Motor neuron (in vitro differentiated cells): Measurements from ENCODE around the gene GUCA2B. TPM values are rescaled to one million over a fixed set of nuclear protein-coding genes. Genes with fewer than 3 reads are reported as not detected.

ENCODE experiments used
- ATAC-seq, 8 experiments: fragments of 200-7000 bp; cut with Tn5 transposase; replicated peaks in 6 of 8; 2 replicates each; pipeline ENCODE4 v1.8.0; 2021; ENCODE audit warnings: mild to moderate bottlenecking in 8 of 8, moderate library complexity in 8 of 8
- H3K27ac ChIP-seq, 2 donors: fragments of 250-450 bp; sonication (Bioruptor Pico); 2 replicates each; pipeline ENCODE4 v1.9.0; 2021; ENCODE audit warnings: antibody characterized with exemption in 2 of 2, mild to moderate bottlenecking in 2 of 2, moderate library complexity in 1 of 2
- H3K4me1 ChIP-seq, 2 donors: fragments of 250-450 bp; sonication (Bioruptor Pico); replicated peaks in 1 of 2; 2 replicates each; pipeline ENCODE4 v1.6.1; 2021; ENCODE audit warnings: antibody characterized with exemption in 2 of 2, mild to moderate bottlenecking in 2 of 2, moderate library complexity in 1 of 2
- H3K4me3 ChIP-seq, 5 donors: fragments of 250-450 bp; sonication (Bioruptor Pico); 2 replicates each; pipeline ENCODE4 v1.9.0; 2021; ENCODE audit warnings: antibody characterized with exemption in 5 of 5, mild to moderate bottlenecking in 5 of 5, moderate library complexity in 4 of 5
- WGBS, 10 experiments: fragments of 450-650 bp; shearing (Covaris generic); methylation state at CpG; one replicate each; pipeline ENCODE4 v1.0.0; 2022; 5-methylcytosine and 5-hydroxymethylcytosine counted together
- in situ Hi-C, 9 experiments: fragments of 400-800 bp; cut with MboI; loops; one replicate each; pipeline ENCODE4 v1.15.0; 2021; ENCODE audit warnings: low sequenced_read_pairs in 9 of 9, low pct_unique_long_range_greater_than_20kb in 2 of 9; ENCODE audit not compliant: unreplicated experiment in 9 of 9
- total RNA-seq, 8 experiments: library from RNA; unstranded; fragments of 300-600 nt; gene quantifications; 2 replicates each; pipeline versions ENCODE4 v1.2.3 to v1.2.4, GENCODE V29; 2022

The GUCA2B gene
- total RNA-seq, 8 experiments from 2014 or later = not detected

DNA sequence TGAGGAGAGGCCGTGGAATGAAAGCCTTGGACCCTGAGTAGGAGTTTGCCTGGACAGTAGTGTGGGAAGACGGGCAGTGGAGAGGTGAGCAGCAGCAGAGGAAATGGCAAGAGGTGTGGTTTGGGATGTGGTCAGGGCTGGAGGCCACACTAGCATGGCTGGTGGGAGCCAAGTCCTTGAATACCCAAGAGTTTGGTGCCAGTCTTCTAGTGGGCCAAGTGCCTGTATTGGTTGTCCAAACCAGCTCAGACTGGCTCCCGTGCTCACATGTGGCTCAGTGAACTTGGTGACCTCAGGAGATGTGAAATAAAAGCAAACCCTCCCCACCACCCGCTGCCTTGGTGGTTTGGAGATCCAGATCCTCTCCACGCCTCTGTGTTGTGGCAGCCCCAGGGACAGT, 9.0 kb downstream of the GUCA2B start:
- WGBS, 10 experiments = 0 to 100% (median 79%) methylated on average over 1 to 5 of the region's 5 CpGs; no CpG with 5 or more reads in 3 of the 10 experiments
- Histone ChIP-seq H3K4me1 (peaks cover 3 to 12% of the 10 kb centered on the region in 2 donors), H3K27ac (no peak overlapping the region), H3K4me3 (no peak overlapping the region)
- ATAC-seq = no peak
- in situ Hi-C loops = loop anchor here in 2 of 9 experiments (25.0 kb wide), 1 partner anchor 575 kb away; no protein-coding TSS in a partner anchor

DNA sequence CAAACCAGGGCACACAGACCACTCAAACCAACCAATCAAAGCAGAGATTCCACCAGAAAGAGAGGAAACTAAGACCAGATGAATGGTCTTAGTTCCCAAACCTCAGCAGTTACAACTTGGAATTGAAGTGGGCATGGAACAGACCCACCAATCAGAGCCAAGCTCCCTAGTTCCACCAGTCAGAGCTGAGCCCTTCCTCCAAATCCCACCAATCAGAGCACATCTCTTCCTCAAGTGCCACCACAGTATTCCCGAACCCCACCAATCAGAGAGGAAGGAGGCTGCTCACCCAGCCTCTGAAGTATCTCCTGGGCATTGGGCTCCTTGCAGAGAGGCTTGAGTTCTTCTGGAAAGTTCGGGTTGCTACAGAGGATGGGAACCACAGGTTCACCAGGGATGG, 9.9 kb downstream of the GUCA2B start:
- 40 to 85% (median 63%) methylated on average over 1 to 2 of the region's 2 CpGs; no CpG with 5 or more reads in 5 of the 10 experiments for WGBS, 10 experiments
- Histone ChIP-seq H3K4me3 (no peak overlapping the region), H3K4me1 (peaks cover 3 to 12% of the 10 kb centered on the region in 2 donors), H3K27ac (no peak overlapping the region)
- ATAC-seq = no peak
- in situ Hi-C loops = loop anchor here in 2 of 9 experiments (25.0 kb wide), 1 partner anchor 576 kb away; no protein-coding TSS in a partner anchor

DNA sequence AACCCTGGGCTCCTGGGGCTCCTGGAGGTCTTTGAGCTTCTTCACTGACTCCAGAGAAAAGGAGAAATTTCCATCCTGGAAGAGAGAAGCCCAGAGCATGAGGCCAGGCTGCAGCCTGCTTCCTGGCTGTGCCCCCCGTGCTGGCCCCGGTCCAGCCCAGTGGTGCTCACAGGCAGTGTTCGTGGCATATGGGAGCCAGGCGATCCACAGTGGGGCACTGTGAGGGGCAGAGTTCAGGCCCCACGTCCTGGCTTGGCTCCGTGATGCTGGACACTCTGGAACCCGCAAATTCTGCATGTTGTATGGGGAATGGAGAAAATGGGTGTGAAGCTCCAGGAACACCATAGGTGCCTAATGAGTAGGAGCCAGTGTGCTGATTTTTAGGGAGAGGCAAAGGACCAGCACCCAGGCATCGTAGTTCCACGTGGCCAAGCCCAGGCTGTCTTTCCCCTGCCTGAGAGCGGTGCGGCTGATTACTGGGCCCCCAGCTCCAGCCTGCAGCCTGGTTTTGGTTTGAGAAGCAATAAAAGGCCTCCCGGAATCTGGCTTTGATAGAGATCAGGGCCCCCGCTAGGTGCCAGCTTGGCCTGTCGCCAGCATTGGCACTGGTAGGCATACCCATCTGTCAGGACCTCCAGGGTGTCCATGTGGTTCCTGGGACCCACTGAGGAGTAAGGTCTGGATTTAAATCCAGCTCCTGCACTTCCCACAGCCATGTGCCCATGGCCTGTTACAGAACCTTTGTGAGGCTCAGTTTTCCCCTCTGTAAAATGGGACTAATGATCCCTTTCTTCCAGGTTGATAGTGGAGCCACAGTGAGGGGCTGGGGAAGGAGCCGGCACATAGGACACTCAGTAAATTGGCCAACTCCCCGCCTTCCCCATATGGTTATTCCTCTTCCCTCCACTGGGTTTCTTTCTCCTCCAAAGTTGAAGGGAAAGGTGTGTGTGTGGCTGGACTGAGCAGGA, 10.6 kb downstream of the GUCA2B start:
- H3K4me3 ChIP-seq = no peak overlapping the region
- no peak for ATAC-seq
- peaks cover 3 to 12% of the 10 kb centered on the region in 2 donors for H3K4me1 ChIP-seq
- in situ Hi-C loops = loop anchor here in 2 of 9 experiments (25.0 kb wide), 1 partner anchor 577 kb away; no protein-coding TSS in a partner anchor
- H3K27ac ChIP-seq = no peak overlapping the region
- WGBS, 10 experiments = 50 to 100% (median 88%) methylated on average over 1 to 11 of the region's 16 CpGs; no CpG with 5 or more reads in 2 of the 10 experiments

DNA sequence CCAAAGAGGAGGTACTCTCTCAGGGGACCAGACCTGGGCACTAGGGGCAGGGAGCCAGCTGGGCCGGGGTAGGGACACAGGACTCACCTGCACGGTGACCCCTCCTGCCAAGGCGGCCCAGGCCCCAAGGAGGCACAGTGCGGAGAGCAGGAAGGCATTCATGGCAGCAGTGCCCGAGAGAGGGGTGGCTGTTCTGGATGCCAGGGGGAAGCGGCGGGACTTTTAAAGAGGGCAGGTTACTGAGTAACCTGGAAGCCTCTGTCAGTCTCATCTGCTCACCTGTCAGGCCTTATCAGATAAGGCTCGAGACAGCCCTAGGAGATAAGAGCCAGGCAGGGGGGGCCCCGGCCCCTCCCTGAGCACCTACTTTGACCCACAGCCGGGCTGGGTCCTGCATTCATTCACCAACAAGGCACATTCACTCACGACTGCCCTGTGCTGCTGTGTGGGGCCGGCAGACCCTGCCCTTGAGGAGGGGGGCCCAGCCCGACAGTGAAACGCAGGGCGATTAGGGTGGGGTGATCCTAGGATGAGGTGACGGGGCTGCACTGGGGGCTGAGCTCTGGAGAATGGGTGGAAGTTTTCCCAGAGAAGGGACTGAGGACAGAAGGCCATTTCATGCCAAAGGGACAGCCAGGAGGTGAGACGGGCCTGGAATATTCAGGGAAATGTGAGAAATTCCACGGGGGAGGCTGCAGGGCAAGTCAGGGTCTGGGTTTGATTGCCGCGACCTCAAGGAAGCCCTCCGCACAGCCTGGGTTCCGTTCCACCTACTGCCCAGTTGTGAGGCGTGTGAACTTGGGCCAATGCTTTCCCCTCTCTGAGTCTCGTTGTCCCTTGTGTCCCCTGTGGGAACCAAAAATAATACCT, 11.6 kb downstream of the GUCA2B start, which contains the start of gene GUCA2A:
Gene GUCA2A, minus strand, starts transcription at position 195 of the 870 bp plus-strand sequence. Its CDS starts 33 bp downstream, at position 162.
- no peak for ATAC-seq

DNA sequence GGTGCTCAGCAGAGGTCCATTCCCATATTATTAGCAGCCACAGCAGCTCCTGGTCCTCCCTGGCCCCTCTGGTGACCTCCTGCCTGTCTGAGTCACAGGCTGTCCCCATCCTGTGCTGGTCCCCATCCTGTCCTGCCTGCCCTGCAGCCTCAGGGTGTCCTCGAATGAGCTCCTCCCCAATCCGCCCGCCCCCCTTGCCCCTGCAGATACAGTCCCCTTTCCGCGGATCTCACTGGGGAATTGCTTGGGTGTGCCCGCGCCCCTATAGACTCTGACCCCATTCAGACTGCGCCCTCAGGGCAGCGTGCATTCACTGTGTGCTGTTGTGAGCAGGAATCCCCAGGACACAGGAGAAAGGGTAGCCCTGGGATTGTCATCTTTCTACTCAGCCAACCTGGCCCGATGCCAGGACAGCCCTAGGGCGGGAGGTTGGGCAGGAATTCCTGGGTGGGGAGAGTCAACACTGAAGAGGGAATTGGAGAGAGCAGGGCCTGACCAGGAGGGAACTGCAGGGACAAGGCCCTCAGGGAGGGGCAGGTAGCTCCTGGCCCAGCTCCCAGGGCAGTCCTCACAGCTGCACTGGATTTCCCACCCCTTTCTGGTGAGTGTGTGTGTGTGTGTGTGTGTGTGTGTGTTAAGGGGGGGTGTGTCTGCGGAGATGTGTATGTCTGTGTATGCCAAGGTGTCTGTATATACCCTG, 12.5 kb downstream of the GUCA2B start:
- 10 to 67% (median 20%) methylated on average over 1 to 6 of the region's 12 CpGs; no CpG with 5 or more reads in 7 of the 10 experiments for WGBS, 10 experiments
- Histone ChIP-seq H3K27ac (no peak overlapping the region), H3K4me1 (peaks cover 3 to 12% of the 10 kb centered on the region in 2 donors), H3K4me3 (no peak overlapping the region)
- in situ Hi-C loops = loop anchor here in 2 of 9 experiments (25.0 kb wide), 1 partner anchor 578 kb away; no protein-coding TSS in a partner anchor
- ATAC-seq = peak; percentile 79 to 92 (median 90)

More for the DNA sequence above, 11.6 kb downstream of the GUCA2B start, which contains the start of gene GUCA2A:
- in situ Hi-C loops = loop anchor here in 2 of 9 experiments (25.0 kb wide), 1 partner anchor 577 kb away; no protein-coding TSS in a partner anchor
- WGBS, 10 experiments = 20 to 84% (median 73%) methylated on average over 1 to 11 of the region's 24 CpGs; no CpG with 5 or more reads in 4 of the 10 experiments
- Histone ChIP-seq H3K4me1 (peaks cover 3 to 12% of the 10 kb centered on the region in 2 donors), H3K4me3 (no peak within 1 kb of the TSS), H3K27ac (no peak within 1 kb of the TSS)

- ATAC-seq = peak in 1 of 8 experiments; percentile 3
- in situ Hi-C loops = loop anchor here in 2 of 9 experiments (25.0 kb wide), 1 partner anchor 580 kb away; no protein-coding TSS in a partner anchor
- no peak overlapping the region for H3K27ac ChIP-seq
- WGBS, 10 experiments = 0 to 100% (median 77%) methylated on average over 1 to 8 of the region's 21 CpGs; no CpG with 5 or more reads in 4 of the 10 experiments
- no peak overlapping the region for H3K4me3 ChIP-seq
- peaks cover 7 to 17% of the 10 kb centered on the region in 2 donors for H3K4me1 ChIP-seq
Measured at GRCh38 chr1:42167611-42168390, 14.6 kb downstream of the GUCA2B start.

- in situ Hi-C loops = loop anchor here in 2 of 9 experiments (25.0 kb wide), 1 partner anchor 581 kb away; no protein-coding TSS in a partner anchor
- Histone ChIP-seq H3K4me1 (peaks cover 7 to 20% of the 10 kb centered on the region in 2 donors), H3K4me3 (no peak overlapping the region), H3K27ac (no peak overlapping the region)
- ATAC-seq = no peak
- 0% methylated on average over 1 of the region's 1 CpG; no CpG with 5 or more reads in 9 of the 10 experiments for WGBS, 10 experiments
Measured at GRCh38 chr1:42168391-42168670, 15.1 kb downstream of the GUCA2B start.

DNA sequence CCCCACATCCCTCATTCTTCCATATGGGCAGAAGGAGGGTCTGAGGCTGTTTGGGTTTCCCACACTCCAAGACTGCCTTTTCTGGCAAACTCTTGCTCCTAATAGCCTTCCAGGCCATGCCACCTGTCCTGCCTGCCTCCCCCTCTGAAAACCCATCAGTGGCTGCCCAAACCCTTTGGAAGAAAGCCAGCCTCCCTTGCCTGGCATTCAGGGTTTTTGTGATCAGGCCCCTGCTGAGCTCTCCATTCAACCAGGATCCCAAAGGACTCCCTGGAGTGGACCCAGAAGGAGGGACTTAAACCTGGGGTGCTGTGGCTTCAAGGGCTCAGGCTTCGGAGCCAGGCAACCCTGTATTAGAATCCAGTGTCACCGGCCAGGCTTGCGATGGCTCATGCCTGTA, 15.6 kb downstream of the GUCA2B start:
- no peak overlapping the region for H3K4me3 ChIP-seq
- H3K27ac ChIP-seq = no peak overlapping the region
- in situ Hi-C loops = loop anchor here in 2 of 9 experiments (25.0 kb wide), 1 partner anchor 581 kb away; no protein-coding TSS in a partner anchor
- no peak for ATAC-seq
- WGBS, 10 experiments = 86 to 100% (median 98%) methylated on average over 2 to 3 of the region's 3 CpGs; no CpG with 5 or more reads in 6 of the 10 experiments
- H3K4me1 ChIP-seq = peaks cover 7 to 23% of the 10 kb centered on the region in 2 donors

DNA sequence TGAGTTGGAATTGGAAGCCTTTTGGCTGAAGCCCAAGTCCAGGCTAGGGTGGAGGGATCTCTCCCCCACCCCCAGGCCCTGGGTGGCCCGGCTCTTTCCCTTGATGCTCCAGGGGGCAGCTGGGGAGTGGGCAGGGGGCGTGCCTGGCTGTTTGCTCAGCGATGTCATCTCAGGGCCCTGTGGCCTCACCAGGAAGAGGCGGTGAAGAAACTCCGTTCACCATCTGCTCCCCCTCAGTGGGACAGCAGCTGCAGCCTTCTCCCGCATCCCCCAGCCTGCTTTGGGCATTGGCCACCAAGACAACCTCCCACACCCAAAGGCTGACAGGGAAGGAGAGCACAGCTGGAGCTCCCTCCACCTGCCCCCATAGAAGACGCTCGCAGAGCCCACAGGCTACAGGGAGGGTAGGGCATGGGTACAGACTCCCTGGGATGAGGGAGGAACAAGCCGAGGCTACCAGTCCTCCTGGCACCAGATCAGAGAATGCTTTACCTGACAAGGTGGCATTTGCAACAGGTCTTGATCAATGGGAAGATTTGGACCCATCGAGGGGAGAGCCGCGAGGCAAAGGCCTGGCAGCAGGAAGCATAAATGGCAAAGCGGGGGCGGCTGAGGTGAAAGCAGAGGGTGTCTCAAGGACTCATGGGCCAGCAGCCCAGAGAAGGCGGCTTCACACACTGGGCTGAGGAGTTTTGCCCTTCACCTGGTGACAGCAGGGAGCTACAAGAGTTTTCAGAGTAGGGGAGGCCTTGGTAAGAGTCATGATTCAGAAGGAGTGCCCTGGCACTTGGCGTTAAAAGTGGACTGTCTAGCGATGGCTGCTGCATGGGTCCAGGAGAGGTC, 17.8 kb downstream of the GUCA2B start:
- peaks cover 5 to 14% of the 10 kb centered on the region in 2 donors for H3K4me1 ChIP-seq
- peak in 5 of 8 experiments; percentile 22 to 31 (median 27) for ATAC-seq
- no peak overlapping the region for H3K4me3 ChIP-seq
- H3K27ac ChIP-seq = no peak overlapping the region
- in situ Hi-C loops = loop anchor here in 2 of 9 experiments (25.0 kb wide), 1 partner anchor 584 kb away; no protein-coding TSS in a partner anchor
- 47 to 100% (median 74%) methylated on average over 2 to 13 of the region's 17 CpGs; no CpG with 5 or more reads in 2 of the 10 experiments for WGBS, 10 experiments

DNA sequence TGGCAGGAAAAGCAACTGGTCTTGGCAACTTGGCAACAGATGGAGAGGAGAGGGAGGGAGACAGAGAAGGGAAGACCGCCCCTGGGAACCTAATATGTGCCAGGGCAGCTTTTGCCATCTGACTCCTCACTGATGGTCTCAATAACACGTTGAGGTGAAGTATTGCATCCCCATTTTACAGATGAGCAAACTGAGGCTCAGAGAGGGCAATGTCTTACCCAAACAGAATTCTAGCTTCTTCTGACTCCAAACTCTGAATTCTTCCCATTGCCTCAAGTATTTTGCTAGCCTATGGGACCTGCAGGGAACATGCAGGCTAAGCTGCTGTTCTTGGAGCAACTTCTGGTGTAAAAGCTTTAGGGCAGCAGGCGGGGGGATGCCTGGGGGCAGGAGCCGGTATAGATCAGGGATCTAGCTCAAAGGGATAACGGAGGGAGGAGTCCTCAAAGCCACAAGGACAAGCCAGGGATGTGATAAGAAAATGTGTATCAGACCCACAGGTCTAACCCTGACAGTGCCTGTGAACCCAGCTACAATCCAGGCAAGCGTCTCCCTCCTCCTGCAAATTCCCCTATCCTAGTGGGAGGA, 18.6 kb downstream of the GUCA2B start:
- in situ Hi-C loops = loop anchor here in 2 of 9 experiments (25.0 kb wide), 1 partner anchor 584 kb away; no protein-coding TSS in a partner anchor
- Histone ChIP-seq H3K4me1 (peaks cover 4 to 11% of the 10 kb centered on the region in 2 donors), H3K4me3 (no peak overlapping the region), H3K27ac (peak overlapping the region in 1 of 2 donors; percentile 5)
- no peak for ATAC-seq
- 80 to 100% (median 89%) methylated on average over 1 to 6 of the region's 6 CpGs; no CpG with 5 or more reads in 4 of the 10 experiments for WGBS, 10 experiments
